ENCODE data around the gene OMP. TPM values are rescaled to one million over a fixed set of nuclear protein-coding genes. Genes with fewer than 3 reads are reported as not detected.
"Not testable (repeated sequence)": the region's sequence is repeated elsewhere in the genome, so short reads cannot be mapped to it uniquely, and the experiment has no call there.

OMP gene
- total RNA-seq, result not detected

- Mint-ChIP-seq H3K27ac (no peak within 1 kb of the TSS), H3K4me3 (no peak within 1 kb of the TSS), H3K36me3 (ENCODE audit: low read depth) (no peaks in the 10 kb centered on the region), H3K9me3 (no peaks in the 10 kb centered on the region), H3K4me1 (ENCODE audit: low read depth) (no peaks in the 10 kb centered on the region), H3K27me3 (ENCODE audit: low read depth) (no peaks in the 10 kb centered on the region)
- DNase-seq, result no peak
- intact Hi-C loops (cut with micrococcal nuclease), result no loop called here
- CTCF ChIA-PET, result interaction anchor here (0.5 to 2.8 kb wide), 4 partner anchors 11 to 236 kb away, joined by 3 to 14 read pairs (median 3); no protein-coding TSS in a partner anchor
Measured at GRCh38 chr11:77102246-77103210, at the start of gene OMP. Gene OMP, plus strand, starts transcription at chr11:77102840. Its CDS starts 0 bp downstream, at chr11:77102840.

DNA sequence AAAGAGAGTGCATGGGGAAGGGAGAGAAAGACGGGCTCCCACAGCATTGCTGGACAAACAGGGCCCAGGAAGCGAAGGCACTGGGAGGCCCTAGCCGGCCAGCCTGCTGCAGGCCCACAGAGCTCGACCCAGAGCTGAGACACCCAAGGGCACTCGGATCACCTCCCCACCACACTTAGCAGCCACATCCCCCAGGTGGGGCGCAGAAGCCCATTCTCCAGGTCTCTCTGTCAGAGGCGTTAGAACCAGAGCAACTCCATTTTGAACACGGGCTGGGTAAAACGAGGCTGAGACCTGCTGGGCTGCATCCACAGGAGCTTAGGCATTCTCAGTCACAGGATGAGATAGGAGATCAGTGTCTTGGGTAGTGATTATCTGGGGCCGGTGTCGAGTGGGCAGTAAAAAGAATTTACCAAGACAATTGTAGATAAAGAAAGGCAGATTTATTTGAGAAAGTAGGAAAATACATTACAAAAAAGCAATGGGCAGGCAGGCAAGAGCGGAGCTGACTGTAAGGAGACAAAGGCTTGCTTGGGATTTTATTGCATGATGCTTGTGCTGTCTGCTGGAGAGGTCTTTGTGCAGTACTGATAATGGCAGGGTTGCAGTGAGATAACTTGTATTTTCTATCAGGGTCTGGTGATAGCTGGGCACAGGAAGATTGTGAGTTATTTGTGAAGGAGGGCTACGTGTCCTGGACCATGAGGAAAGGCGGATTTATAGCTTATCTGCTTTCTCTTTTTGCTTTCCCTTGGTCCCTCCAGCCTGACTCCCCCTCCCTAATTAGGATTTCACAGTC is 49.2 kb upstream of the OMP start:
- CTCF ChIA-PET, result interaction anchor here (0.7 to 4.1 kb wide), 3 partner anchors 9 to 38 kb away, joined by 3 to 19 read pairs (median 5); no protein-coding TSS in a partner anchor
- intact Hi-C loops (cut with micrococcal nuclease), result no loop called here
- DNase-seq, result no peak
- Mint-ChIP-seq H3K4me3 (no peak overlapping the region), H3K9me3 (peaks cover 9% of the 10 kb centered on the region), H3K36me3 (ENCODE audit: low read depth) (no peaks in the 10 kb centered on the region), H3K27ac (no peak overlapping the region), H3K4me1 (ENCODE audit: low read depth) (no peaks in the 10 kb centered on the region), H3K27me3 (ENCODE audit: low read depth) (no peaks in the 10 kb centered on the region)

DNA sequence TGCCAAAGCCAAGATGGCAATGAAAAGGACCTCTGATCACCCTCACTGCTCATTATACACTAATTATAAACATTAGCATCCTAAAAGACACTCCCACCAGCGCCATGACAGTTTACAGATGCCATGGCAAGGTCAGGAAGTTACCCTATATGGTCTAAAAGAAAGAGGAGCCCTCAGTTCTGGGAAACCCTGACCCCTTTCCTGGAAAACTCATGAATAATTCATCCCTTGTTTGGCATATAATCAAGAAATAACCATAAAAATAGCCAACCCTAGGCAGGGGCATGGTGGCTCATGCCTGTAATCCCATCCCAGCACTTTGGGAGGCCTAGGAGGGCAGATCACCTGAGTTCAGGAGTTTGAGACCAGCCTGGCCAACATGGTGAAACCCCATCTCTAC is 48.6 kb upstream of the OMP start:
- Mint-ChIP-seq H3K36me3 (ENCODE audit: low read depth) (no peaks in the 10 kb centered on the region), H3K27me3 (ENCODE audit: low read depth) (no peaks in the 10 kb centered on the region), H3K9me3 (peaks cover 9% of the 10 kb centered on the region), H3K27ac (no peak overlapping the region), H3K4me3 (no peak overlapping the region), H3K4me1 (ENCODE audit: low read depth) (no peaks in the 10 kb centered on the region)
- intact Hi-C loops (cut with micrococcal nuclease), result no loop called here
- CTCF ChIA-PET, result interaction anchor here (4.1 kb wide), 1 partner anchor 37 kb away, joined by 19 read pairs; no protein-coding TSS in a partner anchor
- DNase-seq, result no peak

DNA sequence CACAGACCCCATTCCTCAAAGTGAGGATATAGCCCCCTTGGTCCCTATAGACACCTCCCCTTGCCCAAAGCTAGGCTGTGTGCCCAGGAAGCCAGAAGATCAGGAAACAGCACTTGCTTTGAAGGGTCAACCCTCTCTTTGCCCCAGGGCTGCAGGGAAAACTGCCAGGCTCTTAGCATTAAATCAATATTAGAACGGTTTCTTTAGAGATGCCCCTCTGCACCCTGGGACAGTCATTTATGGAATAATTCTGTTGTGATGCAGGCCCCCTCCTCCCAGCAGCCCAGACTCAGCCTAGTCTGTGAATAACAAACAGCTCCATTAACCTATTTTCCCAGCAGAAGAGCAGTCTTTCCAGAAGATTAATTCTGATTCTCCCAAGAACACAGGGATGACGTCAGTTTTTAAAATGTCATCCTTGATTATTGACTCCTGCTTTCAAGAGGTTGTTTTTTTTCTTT is 47.5 kb upstream of the OMP start:
- CTCF ChIA-PET, result interaction anchor here (1.1 kb wide), 1 partner anchor 9 kb away, joined by 4 read pairs; no protein-coding TSS in a partner anchor
- DNase-seq, result no peak
- no peak overlapping the region for H3K4me3 Mint-ChIP-seq
- H3K27ac Mint-ChIP-seq, result no peak overlapping the region
- intact Hi-C loops (cut with micrococcal nuclease), result no loop called here
- H3K4me1 Mint-ChIP-seq (ENCODE audit: low read depth), result no peaks in the 10 kb centered on the region
- no peaks in the 10 kb centered on the region for H3K36me3 Mint-ChIP-seq (ENCODE audit: low read depth)
- H3K9me3 Mint-ChIP-seq, result peaks cover 9% of the 10 kb centered on the region
- no peaks in the 10 kb centered on the region for H3K27me3 Mint-ChIP-seq (ENCODE audit: low read depth)

DNA sequence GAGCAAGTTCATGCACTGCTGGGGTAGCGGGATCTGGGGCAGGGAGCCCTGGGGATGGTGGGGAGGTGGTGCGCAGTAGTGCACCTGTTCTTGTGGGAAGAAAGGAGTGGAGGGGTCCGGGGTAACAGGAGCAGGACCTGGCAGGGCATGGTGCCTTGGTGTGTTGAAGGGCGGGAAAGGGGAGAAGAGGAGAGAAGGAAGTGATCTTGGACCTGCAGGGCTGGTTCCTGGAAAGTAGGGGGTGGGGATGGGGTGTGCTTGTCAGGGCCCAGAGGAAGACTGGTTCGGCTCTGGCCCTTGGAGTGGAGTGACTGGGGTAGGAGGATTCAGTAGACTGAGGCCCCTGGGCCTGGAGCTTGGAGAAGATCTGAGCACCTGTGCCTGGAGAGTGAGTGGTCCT is 46.7 kb upstream of the OMP start:
- intact Hi-C loops (cut with micrococcal nuclease), result no loop called here
- H3K27ac Mint-ChIP-seq, result no peak overlapping the region
- no peaks in the 10 kb centered on the region for H3K36me3 Mint-ChIP-seq (ENCODE audit: low read depth)
- no peak overlapping the region for H3K4me3 Mint-ChIP-seq
- no peaks in the 10 kb centered on the region for H3K27me3 Mint-ChIP-seq (ENCODE audit: low read depth)
- CTCF ChIA-PET, result no interaction called here
- no peak for DNase-seq
- no peaks in the 10 kb centered on the region for H3K4me1 Mint-ChIP-seq (ENCODE audit: low read depth)
- peaks cover 9% of the 10 kb centered on the region for H3K9me3 Mint-ChIP-seq

DNA sequence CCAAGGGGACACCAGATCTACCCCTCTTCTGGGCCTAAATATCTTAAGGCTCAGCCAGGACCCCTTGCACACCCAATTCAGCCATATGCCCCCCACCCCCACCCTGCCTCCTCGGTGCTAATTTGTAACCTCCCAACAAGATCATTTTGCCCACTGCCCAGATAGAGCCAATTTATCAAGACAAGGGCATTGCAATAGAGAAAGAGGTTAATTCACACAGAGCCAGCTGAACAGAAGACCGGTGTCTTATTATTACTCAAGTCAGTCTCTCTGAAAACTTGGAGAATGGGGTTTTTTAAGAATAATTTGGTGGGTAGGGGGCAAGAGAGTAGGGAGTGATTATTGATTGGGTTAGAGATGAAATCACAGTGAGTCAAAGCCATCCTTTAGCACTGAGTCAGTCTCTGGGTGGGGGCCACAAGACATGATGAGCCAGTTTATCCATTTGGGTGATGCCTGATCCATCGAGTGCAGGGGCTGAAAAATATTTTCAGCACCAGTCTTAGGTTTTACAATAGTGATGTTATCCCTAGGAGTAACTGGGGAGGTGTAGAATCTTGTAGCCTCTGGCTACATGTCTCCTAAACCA is 45.7 kb upstream of the OMP start:
- Mint-ChIP-seq H3K4me1 (ENCODE audit: low read depth) (no peaks in the 10 kb centered on the region), H3K27me3 (ENCODE audit: low read depth) (no peaks in the 10 kb centered on the region), H3K27ac (no peak overlapping the region), H3K36me3 (ENCODE audit: low read depth) (no peaks in the 10 kb centered on the region), H3K4me3 (no peak overlapping the region), H3K9me3 (peaks cover 9% of the 10 kb centered on the region)
- intact Hi-C loops (cut with micrococcal nuclease), result no loop called here
- CTCF ChIA-PET, result interaction anchor here (1.0 kb wide), 1 partner anchor 60 kb away, joined by 3 read pairs; no protein-coding TSS in a partner anchor
- no peak for DNase-seq

- DNase-seq, result no peak
- H3K4me3 Mint-ChIP-seq, result no peak overlapping the region
- no peaks in the 10 kb centered on the region for H3K4me1 Mint-ChIP-seq (ENCODE audit: low read depth)
- H3K36me3 Mint-ChIP-seq (ENCODE audit: low read depth), result no peaks in the 10 kb centered on the region
- no peak overlapping the region for H3K27ac Mint-ChIP-seq
- CTCF ChIA-PET, result interaction anchor here (1.0 to 1.1 kb wide), 2 partner anchors 34 to 59 kb away, joined by 3 read pairs; no protein-coding TSS in a partner anchor
- peaks cover 9% of the 10 kb centered on the region for H3K9me3 Mint-ChIP-seq
- intact Hi-C loops (cut with micrococcal nuclease), result no loop called here
- H3K27me3 Mint-ChIP-seq (ENCODE audit: low read depth), result no peaks in the 10 kb centered on the region
Measured at GRCh38 chr11:77057938-77058474, 44.6 kb upstream of the OMP start.

DNA sequence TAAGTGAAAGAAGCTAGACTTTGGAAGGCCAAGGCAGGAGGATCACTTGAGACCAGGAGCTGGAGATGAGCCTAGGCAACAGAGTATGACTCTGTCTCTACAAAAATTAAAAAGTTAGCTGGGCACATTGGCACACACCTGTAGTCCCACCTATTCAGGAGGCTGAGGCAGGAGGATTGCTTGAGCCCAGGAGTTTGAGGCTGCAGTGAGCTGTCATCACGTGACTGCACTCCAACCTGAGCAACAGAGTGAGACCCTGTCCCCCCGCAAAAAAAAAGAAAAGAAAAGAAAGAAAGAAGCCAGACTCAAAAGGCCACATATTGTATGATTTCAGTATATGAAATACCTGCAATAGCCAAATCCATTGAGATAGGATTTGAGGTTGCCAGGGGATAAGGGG is 43.7 kb upstream of the OMP start:
- no peak overlapping the region for H3K4me3 Mint-ChIP-seq
- intact Hi-C loops (cut with micrococcal nuclease), result no loop called here
- H3K36me3 Mint-ChIP-seq (ENCODE audit: low read depth), result no peaks in the 10 kb centered on the region
- H3K27ac Mint-ChIP-seq, result no peak overlapping the region
- DNase-seq, result no peak
- no peaks in the 10 kb centered on the region for H3K4me1 Mint-ChIP-seq (ENCODE audit: low read depth)
- H3K9me3 Mint-ChIP-seq, result peaks cover 9% of the 10 kb centered on the region
- H3K27me3 Mint-ChIP-seq (ENCODE audit: low read depth), result no peaks in the 10 kb centered on the region
- CTCF ChIA-PET, result no interaction called here

DNA sequence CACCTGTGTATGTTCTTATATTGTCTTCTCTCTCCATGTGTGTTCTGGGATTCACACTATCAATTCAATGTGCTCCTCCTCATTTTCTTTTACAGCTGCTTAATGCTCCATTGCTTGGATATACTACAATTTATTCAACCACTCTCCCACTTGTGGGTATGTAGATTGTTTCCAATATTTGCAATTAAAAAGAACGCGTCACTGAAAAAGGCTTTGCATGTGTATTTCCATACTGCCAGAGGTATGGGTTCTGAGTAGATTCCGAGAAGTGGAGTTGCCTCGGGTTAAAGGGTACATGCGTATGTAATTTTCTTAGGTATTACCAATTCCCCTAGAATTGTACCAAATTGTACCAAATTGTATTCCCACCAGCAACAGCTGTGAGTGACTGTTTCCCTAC is 42.8 kb upstream of the OMP start:
- H3K4me3 Mint-ChIP-seq, result no peak overlapping the region
- no peaks in the 10 kb centered on the region for H3K4me1 Mint-ChIP-seq (ENCODE audit: low read depth)
- H3K27me3 Mint-ChIP-seq (ENCODE audit: low read depth), result no peaks in the 10 kb centered on the region
- H3K27ac Mint-ChIP-seq, result no peak overlapping the region
- intact Hi-C loops (cut with micrococcal nuclease), result no loop called here
- H3K9me3 Mint-ChIP-seq, result peaks cover 9% of the 10 kb centered on the region
- CTCF ChIA-PET, result interaction anchor here (1.4 to 1.8 kb wide), 2 partner anchors 12 to 31 kb away, joined by 4 to 5 read pairs; no protein-coding TSS in a partner anchor
- no peaks in the 10 kb centered on the region for H3K36me3 Mint-ChIP-seq (ENCODE audit: low read depth)
- DNase-seq, result no peak

DNA sequence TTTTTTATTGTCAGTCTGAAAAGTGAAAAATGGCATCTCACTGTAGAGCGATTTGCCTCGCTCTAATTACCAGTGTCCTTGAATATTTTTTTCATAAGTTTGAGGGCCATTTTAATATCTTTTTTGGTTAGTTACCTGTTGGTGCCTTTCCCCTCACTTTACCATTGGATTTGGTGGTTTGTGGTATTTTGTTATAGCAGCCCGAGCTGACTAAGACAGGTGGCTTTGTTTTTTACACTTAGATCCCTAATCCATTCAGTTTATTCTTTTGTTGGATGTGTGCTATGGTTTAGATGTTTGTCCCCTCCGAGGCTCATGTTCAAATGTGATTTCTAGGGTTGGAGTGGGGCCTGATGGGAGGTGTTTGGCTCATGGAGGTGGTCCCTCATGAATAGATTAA is 42.4 kb upstream of the OMP start:
- Mint-ChIP-seq H3K9me3 (peaks cover 9% of the 10 kb centered on the region), H3K4me1 (ENCODE audit: low read depth) (no peaks in the 10 kb centered on the region), H3K4me3 (no peak overlapping the region), H3K36me3 (ENCODE audit: low read depth) (no peaks in the 10 kb centered on the region), H3K27ac (no peak overlapping the region), H3K27me3 (ENCODE audit: low read depth) (no peaks in the 10 kb centered on the region)
- intact Hi-C loops (cut with micrococcal nuclease), result no loop called here
- no peak for DNase-seq
- CTCF ChIA-PET, result interaction anchor here (1.4 to 1.8 kb wide), 2 partner anchors 13 to 31 kb away, joined by 4 to 5 read pairs; no protein-coding TSS in a partner anchor

GRCh38 chr11:77061258-77061657 is 41.4 kb upstream of the OMP start:
- H3K36me3 Mint-ChIP-seq (ENCODE audit: low read depth); H3K27me3 Mint-ChIP-seq (ENCODE audit: low read depth); intact Hi-C loops (cut with micrococcal nuclease); H3K4me1 Mint-ChIP-seq (ENCODE audit: low read depth); H3K27ac Mint-ChIP-seq; DNase-seq; H3K9me3 Mint-ChIP-seq; H3K4me3 Mint-ChIP-seq: not testable (repeated sequence)
- CTCF ChIA-PET, result interaction anchor here (1.4 to 1.8 kb wide), 2 partner anchors 14 to 30 kb away, joined by 4 to 5 read pairs; no protein-coding TSS in a partner anchor
